B cell (primary cell): ENCODE measurements around the gene RNF183.

Experiments used
- CTCF ChIP-seq: fragments of 200-600 bp; IDR thresholded peaks from one replicate; pipeline ENCODE4 v1.8.0; 2022; ENCODE audit warnings: antibody characterized with exemption, mild to moderate bottlenecking
- EZH2 ChIP-seq: IDR thresholded peaks from 2 replicates; pipeline ENCODE4 v1.6.1; 2012; ENCODE audit warnings: borderline replicate concordance, low read depth, mild to moderate bottlenecking, moderate library complexity, low read length; ENCODE audit not compliant: insufficient read depth, poor library complexity, severe bottlenecking

- TF ChIP-seq CTCF (no peak), EZH2 (no peak)
Measured at GRCh38 chr9:113313261-113313660, 10.1 kb upstream of the RNF183 start.
